Liver (tissue), 9 donors: ENCODE results near the gene PRRC2A. TPM values are rescaled to one million over a fixed set of nuclear protein-coding genes. Genes with fewer than 3 reads are reported as not detected.

Source experiments
- DNase-seq: peaks from one replicate; pipeline ENCODE4 v3.0.0-alpha.2; 2017; ENCODE audit warnings: low spot score
- H3K27ac ChIP-seq, 2 donors: one replicate each; pipeline ENCODE4 v1.7.0; 2013; ENCODE audit warnings: inconsistent platforms in 2 of 2, low read length in 2 of 2, control low read depth in 1 of 2, low read depth in 1 of 2, mild to moderate bottlenecking in 1 of 2
- H3K27me3 ChIP-seq, 4 donors: one replicate each; pipeline versions ENCODE4 v1.6.1 to v1.7.0; 2013; ENCODE audit warnings: low read length in 3 of 4, inconsistent platforms in 1 of 4, mild to moderate bottlenecking in 1 of 4, moderate library complexity in 1 of 4; ENCODE audit not compliant: control insufficient read depth in 4 of 4, insufficient read depth in 4 of 4
- H3K36me3 ChIP-seq, 4 donors: one replicate each; pipeline versions ENCODE4 v1.6.1 to v1.7.0; 2013; ENCODE audit warnings: low read length in 3 of 4, mild to moderate bottlenecking in 3 of 4, low read depth in 1 of 4, moderate library complexity in 1 of 4; ENCODE audit not compliant: control insufficient read depth in 4 of 4, insufficient read depth in 3 of 4
- H3K4me1 ChIP-seq, 4 donors: one replicate each; pipeline versions ENCODE4 v1.6.1 to v1.7.0; 2013; ENCODE audit warnings: low read length in 3 of 4, mild to moderate bottlenecking in 3 of 4, moderate library complexity in 1 of 4; ENCODE audit not compliant: control insufficient read depth in 4 of 4, insufficient read depth in 4 of 4
- H3K4me3 ChIP-seq, 3 donors: one replicate each; pipeline versions ENCODE4 v1.6.1 to v1.7.0; 2013; ENCODE audit warnings: low read length in 3 of 3, control low read depth in 1 of 3, low read depth in 1 of 3, mild to moderate bottlenecking in 1 of 3
- H3K9ac ChIP-seq, 2 donors: one replicate each; pipeline ENCODE4 v1.7.0; 2013; ENCODE audit warnings: low read length in 2 of 2, mild to moderate bottlenecking in 2 of 2, moderate library complexity in 2 of 2, control low read depth in 1 of 2, low read depth in 1 of 2
- H3K9me3 ChIP-seq, 4 donors: one replicate each; pipeline versions ENCODE4 v1.6.1 to v1.7.0; 2013; ENCODE audit warnings: low read length in 3 of 4; ENCODE audit not compliant: control insufficient read depth in 4 of 4
- EGR1 ChIP-seq, 2 donors: IDR thresholded peaks; 2 replicates each; pipeline ENCODE4 v1.6.1; 2016 to 2018; ENCODE audit warnings: antibody characterized with exemption in 2 of 2, low read depth in 2 of 2
- FOXA1 ChIP-seq: IDR thresholded peaks from 2 replicates; pipeline ENCODE4 v1.6.1; 2016; ENCODE audit warnings: antibody characterized with exemption
- FOXA2 ChIP-seq: IDR thresholded peaks from 2 replicates; pipeline ENCODE4 v1.6.1; 2016; ENCODE audit warnings: antibody characterized with exemption
- GABPA ChIP-seq, 2 donors: IDR thresholded peaks in 1 of 2; conservative IDR thresholded peaks in 1 of 2; 2 replicates each; pipeline ENCODE4 v1.6.1; 2016; ENCODE audit warnings: antibody characterized with exemption in 2 of 2, mild to moderate bottlenecking in 1 of 2, moderate library complexity in 1 of 2
- HNF4A ChIP-seq, 2 donors: conservative IDR thresholded peaks; 2 replicates each; pipeline ENCODE4 v1.6.1; 2016; ENCODE audit warnings: antibody characterized with exemption in 2 of 2, mild to moderate bottlenecking in 2 of 2
- HNF4G ChIP-seq: IDR thresholded peaks from 2 replicates; pipeline ENCODE4 v1.6.1; 2016; ENCODE audit warnings: antibody characterized with exemption
- JUND ChIP-seq, 2 donors: IDR thresholded peaks; 2 replicates each; pipeline ENCODE4 v1.6.1; 2016; ENCODE audit warnings: antibody characterized with exemption in 2 of 2
- MAX ChIP-seq: IDR thresholded peaks from 2 replicates; pipeline ENCODE4 v1.6.1; 2016; ENCODE audit warnings: antibody characterized with exemption
- NR2F2 ChIP-seq: IDR thresholded peaks from 2 replicates; pipeline ENCODE4 v1.6.1; 2016; ENCODE audit warnings: antibody characterized with exemption
- RAD21 ChIP-seq, 2 donors: IDR thresholded peaks; 2 replicates each; pipeline ENCODE4 v1.6.1; 2016; ENCODE audit warnings: antibody characterized with exemption in 2 of 2, mild to moderate bottlenecking in 2 of 2
- REST ChIP-seq: IDR thresholded peaks from 2 replicates; pipeline ENCODE4 v1.6.1; 2016; ENCODE audit warnings: antibody characterized with exemption, mild to moderate bottlenecking
- RXRA ChIP-seq, 2 donors: IDR thresholded peaks; 2 replicates each; pipeline ENCODE4 v1.6.1; 2017 to 2018; ENCODE audit warnings: antibody characterized with exemption in 2 of 2, mild to moderate bottlenecking in 1 of 2
- SP1 ChIP-seq: IDR thresholded peaks from 2 replicates; pipeline ENCODE4 v1.6.1; 2018; ENCODE audit warnings: antibody characterized with exemption, mild to moderate bottlenecking
- TAF1 ChIP-seq: conservative IDR thresholded peaks from 2 replicates; pipeline ENCODE4 v1.6.1; 2016; ENCODE audit warnings: antibody characterized with exemption, mild to moderate bottlenecking
- YY1 ChIP-seq: IDR thresholded peaks from 2 replicates; pipeline ENCODE4 v1.6.1; 2016; ENCODE audit warnings: antibody characterized with exemption, mild to moderate bottlenecking
- WGBS: extraction: QIAGEN DNeasy Blood & Tissue Kit; methylation state at CpG from one replicate; pipeline ENCODE4 v1.1.7; 2013; 5-methylcytosine and 5-hydroxymethylcytosine counted together
- polyA plus RNA-seq, 2 donors: library from polyadenylated mRNA; stranded (reverse) in 1 of 2; unstranded in 1 of 2; fragments of 200-250 nt in 1 of 2; fragments of >200 nt in 1 of 2; fragmentation: Nextera tagmentation in 1 of 2; extraction: Ambion mirVana in 1 of 2; gene quantifications; one replicate each; pipeline versions ENCODE4 v1.2.1 to v1.2.3, GENCODE V29; 2013 to 2015
- total RNA-seq, 2 donors: library from RNA; depleted of rRNA; stranded (reverse); fragments of >200 nt; gene quantifications; one replicate each; pipeline ENCODE4 v1.2.3, GENCODE V29; 2014
- TF ChIP-seq, protein P1 (sequence below): fragments of 150-350 bp; IDR thresholded peaks from 2 replicates; pipeline ENCODE4 v1.5.1; 2017; ENCODE audit warnings: improper control_type of control experiment, low read depth, low read length; ENCODE audit not compliant: missing input control
- TF ChIP-seq, protein P2 (sequence below): IDR thresholded peaks from 2 replicates; pipeline ENCODE4 v1.6.1; 2016; ENCODE audit warnings: antibody characterized with exemption
- TF ChIP-seq, protein P3 (sequence below): IDR thresholded peaks from 2 replicates; pipeline ENCODE4 v1.6.1; 2016; ENCODE audit warnings: antibody characterized with exemption
- donor health status: healthy.
- donor health status: healthy.
- donor health status: healthy.
- donor health status: healthy.
- donor health status: healthy.

Gene PRRC2A
- total and polyA plus RNA-seq, 4 donors: 21.9 to 39.3 (median 29.5) TPM

DNA sequence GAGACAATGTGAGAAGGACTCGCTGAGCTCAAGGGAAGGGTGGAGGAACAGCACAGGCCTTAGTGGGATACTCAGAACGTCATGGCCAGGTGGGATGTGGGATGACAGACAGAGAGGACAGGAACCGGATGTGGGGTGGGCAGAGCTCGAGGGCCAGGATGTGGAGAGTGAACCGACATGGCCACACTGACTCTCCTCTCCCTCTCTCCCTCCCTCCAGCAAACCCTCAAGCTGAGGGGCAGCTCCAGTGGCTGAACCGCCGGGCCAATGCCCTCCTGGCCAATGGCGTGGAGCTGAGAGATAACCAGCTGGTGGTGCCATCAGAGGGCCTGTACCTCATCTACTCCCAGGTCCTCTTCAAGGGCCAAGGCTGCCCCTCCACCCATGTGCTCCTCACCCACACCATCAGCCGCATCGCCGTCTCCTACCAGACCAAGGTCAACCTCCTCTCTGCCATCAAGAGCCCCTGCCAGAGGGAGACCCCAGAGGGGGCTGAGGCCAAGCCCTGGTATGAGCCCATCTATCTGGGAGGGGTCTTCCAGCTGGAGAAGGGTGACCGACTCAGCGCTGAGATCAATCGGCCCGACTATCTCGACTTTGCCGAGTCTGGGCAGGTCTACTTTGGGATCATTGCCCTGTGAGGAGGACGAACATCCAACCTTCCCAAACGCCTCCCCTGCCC lies 43.5 kb upstream of the PRRC2A start:
- Histone ChIP-seq H3K27me3 (no peaks in the 10 kb centered on the region), H3K36me3 (no peaks in the 10 kb centered on the region), H3K4me1 (peaks cover 0 to 15% (median 5%) of the 10 kb centered on the region in 4 donors), H3K4me3 (no peak overlapping the region), H3K9ac (no peak overlapping the region), H3K27ac (no peak overlapping the region), H3K9me3 (no peaks in the 10 kb centered on the region)
- TF ChIP-seq FOXA1 (no peak), HNF4G (no peak), FOXA2 (no peak), REST (no peak), RAD21 (IDR thresholded peaks at IDR 0.05) (no peak), EGR1 (IDR thresholded peaks at IDR 0.05; ENCODE audit: low read depth in 2 of 2) (no peak), GABPA (IDR thresholded peaks at IDR 0.05 in 1 of 2, conservative IDR thresholded peaks at IDR 0.05 in 1 of 2) (no peak), NR2F2 (no peak), RXRA (IDR thresholded peaks at IDR 0.05) (no peak), MAX (no peak), HNF4A (conservative IDR thresholded peaks at IDR 0.05) (no peak), YY1 (no peak), TAF1 (no peak), SP1 (no peak), JUND (IDR thresholded peaks at IDR 0.05) (no peak)
- TF ChIP-seq, protein P1, sequence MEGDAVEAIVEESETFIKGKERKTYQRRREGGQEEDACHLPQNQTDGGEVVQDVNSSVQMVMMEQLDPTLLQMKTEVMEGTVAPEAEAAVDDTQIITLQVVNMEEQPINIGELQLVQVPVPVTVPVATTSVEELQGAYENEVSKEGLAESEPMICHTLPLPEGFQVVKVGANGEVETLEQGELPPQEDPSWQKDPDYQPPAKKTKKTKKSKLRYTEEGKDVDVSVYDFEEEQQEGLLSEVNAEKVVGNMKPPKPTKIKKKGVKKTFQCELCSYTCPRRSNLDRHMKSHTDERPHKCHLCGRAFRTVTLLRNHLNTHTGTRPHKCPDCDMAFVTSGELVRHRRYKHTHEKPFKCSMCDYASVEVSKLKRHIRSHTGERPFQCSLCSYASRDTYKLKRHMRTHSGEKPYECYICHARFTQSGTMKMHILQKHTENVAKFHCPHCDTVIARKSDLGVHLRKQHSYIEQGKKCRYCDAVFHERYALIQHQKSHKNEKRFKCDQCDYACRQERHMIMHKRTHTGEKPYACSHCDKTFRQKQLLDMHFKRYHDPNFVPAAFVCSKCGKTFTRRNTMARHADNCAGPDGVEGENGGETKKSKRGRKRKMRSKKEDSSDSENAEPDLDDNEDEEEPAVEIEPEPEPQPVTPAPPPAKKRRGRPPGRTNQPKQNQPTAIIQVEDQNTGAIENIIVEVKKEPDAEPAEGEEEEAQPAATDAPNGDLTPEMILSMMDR: no peak
- TF ChIP-seq, protein P2, sequence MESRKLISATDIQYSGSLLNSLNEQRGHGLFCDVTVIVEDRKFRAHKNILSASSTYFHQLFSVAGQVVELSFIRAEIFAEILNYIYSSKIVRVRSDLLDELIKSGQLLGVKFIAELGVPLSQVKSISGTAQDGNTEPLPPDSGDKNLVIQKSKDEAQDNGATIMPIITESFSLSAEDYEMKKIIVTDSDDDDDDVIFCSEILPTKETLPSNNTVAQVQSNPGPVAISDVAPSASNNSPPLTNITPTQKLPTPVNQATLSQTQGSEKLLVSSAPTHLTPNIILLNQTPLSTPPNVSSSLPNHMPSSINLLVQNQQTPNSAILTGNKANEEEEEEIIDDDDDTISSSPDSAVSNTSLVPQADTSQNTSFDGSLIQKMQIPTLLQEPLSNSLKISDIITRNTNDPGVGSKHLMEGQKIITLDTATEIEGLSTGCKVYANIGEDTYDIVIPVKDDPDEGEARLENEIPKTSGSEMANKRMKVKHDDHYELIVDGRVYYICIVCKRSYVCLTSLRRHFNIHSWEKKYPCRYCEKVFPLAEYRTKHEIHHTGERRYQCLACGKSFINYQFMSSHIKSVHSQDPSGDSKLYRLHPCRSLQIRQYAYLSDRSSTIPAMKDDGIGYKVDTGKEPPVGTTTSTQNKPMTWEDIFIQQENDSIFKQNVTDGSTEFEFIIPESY: no peak
- TF ChIP-seq, protein P3, sequence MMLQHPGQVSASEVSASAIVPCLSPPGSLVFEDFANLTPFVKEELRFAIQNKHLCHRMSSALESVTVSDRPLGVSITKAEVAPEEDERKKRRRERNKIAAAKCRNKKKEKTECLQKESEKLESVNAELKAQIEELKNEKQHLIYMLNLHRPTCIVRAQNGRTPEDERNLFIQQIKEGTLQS: no peak
- no peak for DNase-seq
- 86% methylated on average over 19 of the region's 19 CpGs for WGBS
